HG02840 (cell line): Measurements from ENCODE around the gene EYS.
"Not testable (repeated sequence)": the region's sequence is repeated elsewhere in the genome, so short reads cannot be mapped to it uniquely, and the experiment has no call there.

Source experiments
- ATAC-seq: cut with Tn5 transposase; IDR thresholded peaks from one replicate; pipeline ENCODE4 v1.9.1; 2021; ENCODE audit warnings: mild to moderate bottlenecking, moderate library complexity, moderate number of reproducible peaks; ENCODE audit not compliant: unreplicated experiment, low FRiP score

The EYS gene

GRCh38 chr6:63797721-63798120 lies 1909.3 kb downstream of the EYS start:
- no peak for ATAC-seq

GRCh38 chr6:63795826-63796225 lies 1911.2 kb downstream of the EYS start:
- ATAC-seq, result no peak

- ATAC-seq, result no peak
These were observed 1912.0 kb downstream of the EYS start for GRCh38 chr6:63795006-63795405.

- no peak for ATAC-seq
These were observed 1913.4 kb downstream of the EYS start for GRCh38 chr6:63793465-63794137.

- ATAC-seq, result no peak
These were observed 1914.1 kb downstream of the EYS start for GRCh38 chr6:63792736-63793464.

GRCh38 chr6:63790334-63790733 lies 1916.7 kb downstream of the EYS start:
- ATAC-seq, result no peak

GRCh38 chr6:63789699-63790098 lies 1917.3 kb downstream of the EYS start:
- no peak for ATAC-seq

GRCh38 chr6:63788569-63788968 lies 1918.5 kb downstream of the EYS start:
- ATAC-seq, result no peak

GRCh38 chr6:63787021-63787420 lies 1920.0 kb downstream of the EYS start:
- ATAC-seq, result no peak

- ATAC-seq, result no peak
These were observed 1922.0 kb downstream of the EYS start for GRCh38 chr6:63785006-63785405.

- no peak for ATAC-seq
These were observed 1923.9 kb downstream of the EYS start for GRCh38 chr6:63783096-63783495.

- no peak for ATAC-seq
These were observed 1932.1 kb downstream of the EYS start for GRCh38 chr6:63774961-63775360.

- no peak for ATAC-seq
These were observed 1933.8 kb downstream of the EYS start for GRCh38 chr6:63773200-63773599.

- no peak for ATAC-seq
These were observed 1941.2 kb downstream of the EYS start for GRCh38 chr6:63765828-63766227.

- no peak for ATAC-seq
These were observed 1942.6 kb downstream of the EYS start for GRCh38 chr6:63764318-63764916.

GRCh38 chr6:63760199-63760598 lies 1946.8 kb downstream of the EYS start:
- ATAC-seq, result no peak

- no peak for ATAC-seq
These were observed 1947.4 kb downstream of the EYS start for GRCh38 chr6:63759605-63760105.

GRCh38 chr6:63757826-63758225 lies 1949.2 kb downstream of the EYS start:
- ATAC-seq, result no peak

- ATAC-seq, result not testable (repeated sequence)
These were observed 1949.8 kb downstream of the EYS start for GRCh38 chr6:63757275-63757674.

- no peak for ATAC-seq
These were observed 1956.6 kb downstream of the EYS start for GRCh38 chr6:63750400-63750799.

GRCh38 chr6:63745784-63746183 lies 1961.2 kb downstream of the EYS start:
- no peak for ATAC-seq

- ATAC-seq, result no peak
These were observed 1962.2 kb downstream of the EYS start for GRCh38 chr6:63744810-63745209.
